Measurements from ENCODE around the gene TNFRSF4.

DNA sequence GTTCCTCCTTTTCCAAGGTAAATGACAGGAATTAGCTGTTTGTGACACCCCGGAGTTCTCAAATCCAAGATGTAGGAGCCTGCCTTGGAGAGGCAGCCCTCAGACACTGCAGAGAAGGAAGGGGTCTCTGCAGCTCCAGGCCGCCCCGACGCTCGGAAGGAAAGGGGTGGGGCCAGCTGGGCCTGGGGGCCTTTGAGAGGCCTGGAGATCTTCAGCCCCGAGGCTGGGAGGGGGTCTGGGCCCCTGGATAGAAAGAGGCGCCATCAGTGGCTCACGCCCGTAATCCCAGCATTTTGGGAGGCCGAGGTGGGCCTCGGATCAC lies 6.4 kb downstream of the TNFRSF4 start:
- TF ChIP-seq, protein P1, sequence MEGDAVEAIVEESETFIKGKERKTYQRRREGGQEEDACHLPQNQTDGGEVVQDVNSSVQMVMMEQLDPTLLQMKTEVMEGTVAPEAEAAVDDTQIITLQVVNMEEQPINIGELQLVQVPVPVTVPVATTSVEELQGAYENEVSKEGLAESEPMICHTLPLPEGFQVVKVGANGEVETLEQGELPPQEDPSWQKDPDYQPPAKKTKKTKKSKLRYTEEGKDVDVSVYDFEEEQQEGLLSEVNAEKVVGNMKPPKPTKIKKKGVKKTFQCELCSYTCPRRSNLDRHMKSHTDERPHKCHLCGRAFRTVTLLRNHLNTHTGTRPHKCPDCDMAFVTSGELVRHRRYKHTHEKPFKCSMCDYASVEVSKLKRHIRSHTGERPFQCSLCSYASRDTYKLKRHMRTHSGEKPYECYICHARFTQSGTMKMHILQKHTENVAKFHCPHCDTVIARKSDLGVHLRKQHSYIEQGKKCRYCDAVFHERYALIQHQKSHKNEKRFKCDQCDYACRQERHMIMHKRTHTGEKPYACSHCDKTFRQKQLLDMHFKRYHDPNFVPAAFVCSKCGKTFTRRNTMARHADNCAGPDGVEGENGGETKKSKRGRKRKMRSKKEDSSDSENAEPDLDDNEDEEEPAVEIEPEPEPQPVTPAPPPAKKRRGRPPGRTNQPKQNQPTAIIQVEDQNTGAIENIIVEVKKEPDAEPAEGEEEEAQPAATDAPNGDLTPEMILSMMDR (conservative IDR thresholded peaks at IDR 0.05; ENCODE audit: low read length), result no peak
- TF ChIP-seq EZH2phosphoT487 (IDR thresholded peaks at IDR 0.05; ENCODE audit: borderline replicate concordance), result no peak

Measured in Loucy (cell line).